Activated CD8-positive, alpha-beta memory T cell treated with anti-CD3 and anti-CD28 coated beads for 48 hours (primary cell): Measurements from ENCODE around the gene TEF.
A peak's percentile ranks its signal among the peaks of the same experiment; 100 is the strongest.

Source experiments
- DNase-seq, 3 experiments: peaks; one replicate each; pipeline ENCODE4 v3.0.0-alpha.2; 2020; ENCODE audit warnings: low read depth in 2 of 3, low spot score in 2 of 3

Gene TEF, protein sequence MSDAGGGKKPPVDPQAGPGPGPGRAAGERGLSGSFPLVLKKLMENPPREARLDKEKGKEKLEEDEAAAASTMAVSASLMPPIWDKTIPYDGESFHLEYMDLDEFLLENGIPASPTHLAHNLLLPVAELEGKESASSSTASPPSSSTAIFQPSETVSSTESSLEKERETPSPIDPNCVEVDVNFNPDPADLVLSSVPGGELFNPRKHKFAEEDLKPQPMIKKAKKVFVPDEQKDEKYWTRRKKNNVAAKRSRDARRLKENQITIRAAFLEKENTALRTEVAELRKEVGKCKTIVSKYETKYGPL

DNA sequence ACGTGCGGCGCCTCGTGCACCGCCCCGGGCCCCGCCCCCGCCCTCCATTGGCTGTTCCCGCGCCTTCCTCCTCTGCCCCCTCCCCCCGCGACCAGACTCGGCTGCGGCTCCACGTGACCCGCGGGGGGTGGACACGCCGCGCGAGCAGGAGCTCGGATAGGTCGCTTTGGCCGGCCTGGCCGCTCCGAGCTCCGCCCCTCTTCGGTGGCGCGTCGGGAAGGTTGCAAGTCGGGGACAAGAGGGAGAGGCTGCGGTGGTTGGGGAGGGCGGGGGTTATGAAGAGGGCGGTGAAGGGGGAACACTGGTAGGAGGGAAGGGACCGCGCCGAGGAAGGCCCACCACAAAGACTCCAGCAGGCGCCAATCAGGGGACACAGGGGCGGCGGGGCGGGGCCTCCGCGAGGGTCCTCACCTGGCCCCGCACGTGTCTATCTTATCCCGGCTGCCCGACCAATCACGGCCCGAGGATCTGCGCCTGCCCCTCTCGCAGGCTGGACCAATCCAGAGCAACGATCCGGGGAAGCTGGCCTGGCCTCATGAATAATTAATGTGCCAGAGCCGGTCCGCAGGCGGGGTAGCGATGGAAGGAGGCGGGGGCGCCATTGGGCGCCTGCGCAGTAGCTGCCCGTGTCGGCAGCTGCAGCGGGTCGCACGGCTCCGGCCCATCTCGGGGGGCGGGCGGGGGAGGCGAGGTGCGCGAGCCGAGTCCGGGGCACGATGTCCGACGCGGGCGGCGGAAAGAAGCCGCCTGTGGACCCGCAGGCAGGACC, at the start of gene TEF:
TSS of gene TEF (plus strand) at position 614 of the 769 bp plus-strand sequence. CDS start at position 717, 103 bp downstream.
- DNase-seq, result peak; percentile 90 to 97 (median 93)

DNA sequence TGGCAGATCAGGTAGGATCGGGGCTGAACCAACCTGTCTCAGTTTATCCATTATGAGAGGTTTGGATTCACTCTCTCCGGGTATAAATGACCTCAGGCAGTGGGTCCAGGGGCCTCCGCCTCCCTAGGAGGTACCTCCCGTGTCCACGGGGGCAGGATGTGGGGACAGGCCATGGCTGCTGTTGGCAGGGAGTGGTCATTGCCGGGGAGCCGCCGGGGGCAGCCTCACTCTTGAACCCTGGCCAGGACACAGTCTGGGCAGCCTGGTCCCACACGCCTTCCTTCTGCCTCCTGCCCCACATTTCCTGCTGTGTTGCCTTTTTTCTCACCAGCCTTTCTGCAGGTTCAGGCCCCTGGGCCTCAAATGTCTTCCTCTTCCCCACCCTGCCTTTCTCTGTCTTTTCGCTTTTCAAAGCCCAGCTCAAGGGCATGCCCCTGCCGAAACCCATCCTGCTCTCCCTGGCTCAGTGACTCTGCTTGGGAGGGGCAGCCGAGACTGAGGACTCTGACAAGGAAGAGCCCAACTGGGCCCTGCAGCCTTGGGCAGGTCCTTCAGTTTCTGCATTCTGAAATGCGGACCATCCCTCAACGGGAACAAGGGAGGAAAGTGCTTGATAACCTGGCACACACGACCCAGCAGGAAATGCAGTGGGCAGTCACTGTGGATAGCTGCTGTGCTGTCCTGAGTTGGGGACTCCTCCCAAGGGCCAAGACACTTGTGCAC, 49.4 kb upstream of the TEF start:
- DNase-seq, result no peak

DNA sequence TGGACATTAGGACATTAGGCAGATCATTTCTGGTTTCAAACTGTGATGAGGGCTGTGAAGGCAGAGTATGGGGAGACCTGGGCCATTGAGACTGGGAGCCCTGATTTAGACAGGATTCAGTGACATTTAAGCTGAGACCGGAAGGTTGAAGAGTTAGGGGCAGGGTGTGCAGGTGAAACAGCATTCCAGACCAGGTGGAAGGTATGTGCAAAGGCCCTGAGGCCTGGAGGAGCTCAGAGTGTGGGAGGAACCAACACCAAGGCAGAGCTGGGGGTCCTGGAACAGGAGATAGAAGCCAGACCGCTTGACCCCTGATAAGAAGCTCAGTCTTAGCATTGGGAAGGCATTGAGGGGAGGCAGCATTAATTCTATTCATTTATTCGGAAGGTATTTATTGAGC, 47.9 kb upstream of the TEF start:
- DNase-seq, result no peak

DNA sequence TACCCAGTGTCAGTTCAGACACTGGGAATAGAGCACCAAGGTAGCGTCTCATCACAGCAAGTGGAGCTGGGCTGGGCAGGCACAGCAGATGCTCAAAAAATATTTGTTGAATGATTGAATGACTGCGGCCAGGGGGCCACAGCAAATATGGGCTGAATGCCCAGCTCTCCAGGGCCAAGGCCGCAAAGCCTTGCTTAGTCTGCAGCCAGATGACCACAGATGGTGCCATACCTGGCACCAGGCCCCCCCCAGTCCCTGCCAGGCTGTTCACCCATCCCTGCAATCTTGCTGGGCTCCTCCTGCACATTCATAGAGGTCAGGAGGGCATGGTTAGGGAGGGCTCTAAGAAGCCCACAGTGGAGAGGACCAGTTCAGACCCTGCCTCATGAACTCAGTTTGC, 47.5 kb upstream of the TEF start:
- no peak for DNase-seq

DNA sequence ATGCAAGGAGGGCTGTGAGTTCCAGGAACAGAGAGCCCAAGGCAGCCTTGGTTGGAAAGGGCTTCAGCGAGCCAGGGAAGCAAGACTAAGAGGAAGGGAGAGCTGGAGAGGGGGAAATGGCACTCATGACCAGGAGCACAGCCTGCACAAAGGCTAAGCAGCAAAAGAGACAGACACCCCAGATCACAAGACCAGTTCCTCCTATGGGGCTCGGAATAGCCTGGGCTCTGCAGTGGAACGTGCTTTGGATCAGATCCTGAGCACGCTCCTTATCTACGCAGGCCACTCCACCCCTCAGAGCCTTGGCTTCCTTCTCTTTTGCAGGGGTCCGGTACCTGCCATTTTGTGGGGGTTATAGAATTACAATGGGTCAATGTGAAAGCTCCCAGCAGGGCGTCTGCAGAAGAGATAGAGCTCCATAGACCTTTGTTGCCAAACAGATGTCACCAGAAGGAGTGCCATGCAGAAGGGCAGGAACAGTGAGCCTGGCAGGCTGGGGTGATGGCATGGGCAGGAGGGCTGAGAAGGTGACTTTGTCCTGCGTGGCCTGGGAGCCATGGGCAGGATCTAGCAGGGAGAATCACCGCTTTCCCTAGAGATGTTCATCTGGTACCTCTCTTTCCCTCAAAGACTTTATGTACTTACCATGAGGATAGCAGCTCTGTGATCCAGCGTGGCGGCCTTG, 46.6 kb upstream of the TEF start:
- no peak for DNase-seq

DNA sequence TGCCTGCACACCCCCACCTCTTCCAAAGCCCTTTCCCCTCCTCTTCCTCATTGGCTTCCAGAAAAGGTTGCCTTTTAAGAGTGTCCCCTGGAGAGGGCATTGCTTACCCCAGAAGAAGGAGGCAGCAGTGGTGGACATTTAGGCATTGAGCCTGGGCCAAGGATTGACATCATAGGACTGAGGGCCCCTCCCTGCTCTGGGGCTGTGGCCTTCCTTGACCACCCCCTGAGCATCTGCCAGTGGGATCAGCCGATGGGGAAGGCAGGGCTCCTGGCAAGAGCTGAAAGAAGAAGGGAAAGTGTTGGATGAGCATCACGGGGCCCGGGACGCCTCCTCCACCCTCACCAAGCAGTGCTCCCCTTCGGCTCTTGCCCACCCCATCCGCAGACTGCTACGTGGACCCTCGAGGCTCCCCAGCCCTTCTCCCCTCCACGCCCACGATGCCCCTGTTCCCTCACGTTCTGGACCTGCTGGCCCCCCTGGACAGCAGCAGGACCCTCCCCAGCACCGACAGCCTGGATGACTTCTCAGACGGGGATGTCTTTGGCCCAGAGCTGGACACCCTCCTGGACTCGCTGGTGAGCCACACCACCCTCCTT, 43.0 kb upstream of the TEF start:
- no peak for DNase-seq

DNA sequence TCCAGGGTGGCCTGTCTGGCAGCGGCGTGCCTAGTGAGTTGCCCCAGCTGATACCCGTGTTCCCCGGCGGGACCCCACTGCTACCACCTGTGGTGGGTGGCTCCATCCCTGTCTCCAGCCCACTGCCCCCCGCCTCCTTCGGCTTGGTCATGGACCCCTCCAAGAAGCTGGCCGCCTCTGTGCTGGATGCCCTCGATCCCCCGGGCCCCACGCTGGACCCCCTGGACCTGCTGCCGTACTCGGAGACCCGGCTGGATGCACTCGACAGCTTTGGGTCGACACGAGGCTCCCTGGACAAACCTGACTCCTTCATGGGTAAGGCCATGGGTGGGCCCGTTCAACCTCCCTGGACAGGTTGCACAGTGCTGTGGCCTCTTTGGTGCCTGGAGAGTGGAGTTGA, 41.9 kb upstream of the TEF start:
- no peak for DNase-seq

DNA sequence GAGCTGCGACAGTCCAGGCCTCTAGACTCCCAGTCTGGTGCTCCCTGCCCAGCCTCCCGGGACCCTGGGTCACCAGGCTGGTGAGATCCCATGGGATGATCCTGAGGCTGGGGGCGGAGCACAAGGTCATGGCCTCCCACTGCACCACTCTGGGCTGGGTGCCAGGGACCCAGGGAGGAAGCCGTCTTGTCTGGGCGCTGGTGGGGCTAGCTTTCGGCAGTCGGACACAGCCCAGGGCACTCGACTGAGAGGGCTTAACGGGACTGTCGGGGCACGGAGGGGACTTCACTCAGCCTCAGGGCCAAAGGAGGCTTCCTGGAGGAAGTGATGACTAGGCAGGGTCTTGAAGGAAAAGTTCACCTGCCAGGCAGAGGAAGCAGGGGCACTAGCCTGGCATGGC, 41.4 kb upstream of the TEF start:
- DNase-seq, result no peak

DNA sequence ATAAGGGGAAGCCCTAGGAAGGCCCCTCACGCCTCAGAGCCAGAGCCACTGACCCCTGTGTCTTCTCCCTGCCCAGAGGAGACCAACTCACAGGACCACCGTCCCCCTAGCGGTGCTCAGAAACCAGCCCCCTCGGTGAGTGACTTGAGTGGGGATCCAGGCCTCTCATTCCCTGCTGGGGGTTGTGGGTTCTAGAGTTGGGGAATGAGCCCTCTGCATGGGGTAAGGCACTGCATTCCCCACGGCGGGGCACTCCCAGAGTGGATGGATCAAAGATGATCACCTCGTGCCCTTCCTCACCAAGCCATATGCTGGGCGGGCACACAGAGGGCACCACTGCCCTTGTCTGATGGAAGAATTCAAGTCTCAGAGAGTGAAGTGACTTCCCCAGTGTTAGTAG, 40.7 kb upstream of the TEF start:
- no peak for DNase-seq

DNA sequence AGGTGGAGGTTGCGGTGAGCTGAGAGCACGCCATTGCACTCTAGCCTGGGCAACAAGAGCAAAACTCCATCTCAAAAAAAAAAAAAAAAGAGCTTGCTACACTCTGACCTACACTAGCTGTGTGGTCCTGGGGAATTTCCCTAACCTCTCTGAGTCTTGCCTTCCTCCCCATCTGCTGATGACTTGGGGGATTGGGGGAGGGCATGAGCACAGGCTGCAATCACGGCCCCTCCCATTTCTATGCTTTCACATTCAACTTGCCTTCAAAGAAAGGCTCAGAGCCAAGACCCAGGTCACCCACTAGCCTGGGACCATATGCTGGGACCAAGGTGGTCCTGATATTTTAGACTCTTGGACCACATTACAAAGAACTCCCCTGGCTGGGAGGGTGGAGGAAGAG, 39.8 kb upstream of the TEF start:
- no peak for DNase-seq

DNA sequence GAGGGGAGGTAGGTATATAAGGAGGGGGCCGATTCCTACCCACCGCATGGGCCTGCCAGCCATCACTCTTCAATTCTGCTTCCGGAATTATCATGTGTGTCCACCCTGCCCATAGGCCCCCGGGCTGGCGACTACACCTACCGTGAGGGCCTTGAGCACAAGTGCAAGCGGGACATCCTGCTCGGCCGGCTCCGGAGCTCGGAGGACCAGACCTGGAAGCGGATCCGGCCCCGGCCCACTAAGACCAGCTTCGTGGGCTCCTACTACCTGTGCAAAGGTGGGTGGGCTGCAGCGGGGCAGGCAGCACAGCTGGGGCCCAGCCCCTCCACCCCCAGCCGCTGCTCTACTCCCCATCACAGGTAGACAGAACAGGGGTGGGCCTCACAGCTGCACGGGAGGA, 38.4 kb upstream of the TEF start:
- no peak for DNase-seq

DNA sequence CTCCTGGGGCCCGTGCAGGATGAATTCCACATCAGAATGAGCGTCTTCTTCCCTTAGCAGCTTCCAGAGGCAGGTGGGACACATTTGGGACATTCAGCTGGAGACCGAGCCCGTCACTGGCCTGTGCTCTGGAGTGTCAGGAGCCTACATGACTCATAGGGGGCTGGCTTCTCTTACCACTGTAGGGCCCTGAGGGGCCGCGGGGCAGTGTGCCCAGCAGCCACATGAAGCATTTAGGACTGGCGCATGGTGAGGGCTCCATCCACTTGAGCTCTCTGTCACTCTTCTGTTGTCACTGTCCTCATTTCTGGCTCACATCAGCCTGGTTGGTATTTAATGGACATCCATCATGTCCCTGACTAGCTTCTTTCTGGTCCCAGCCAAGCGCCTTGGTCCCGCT, 38.0 kb upstream of the TEF start:
- no peak for DNase-seq

DNA sequence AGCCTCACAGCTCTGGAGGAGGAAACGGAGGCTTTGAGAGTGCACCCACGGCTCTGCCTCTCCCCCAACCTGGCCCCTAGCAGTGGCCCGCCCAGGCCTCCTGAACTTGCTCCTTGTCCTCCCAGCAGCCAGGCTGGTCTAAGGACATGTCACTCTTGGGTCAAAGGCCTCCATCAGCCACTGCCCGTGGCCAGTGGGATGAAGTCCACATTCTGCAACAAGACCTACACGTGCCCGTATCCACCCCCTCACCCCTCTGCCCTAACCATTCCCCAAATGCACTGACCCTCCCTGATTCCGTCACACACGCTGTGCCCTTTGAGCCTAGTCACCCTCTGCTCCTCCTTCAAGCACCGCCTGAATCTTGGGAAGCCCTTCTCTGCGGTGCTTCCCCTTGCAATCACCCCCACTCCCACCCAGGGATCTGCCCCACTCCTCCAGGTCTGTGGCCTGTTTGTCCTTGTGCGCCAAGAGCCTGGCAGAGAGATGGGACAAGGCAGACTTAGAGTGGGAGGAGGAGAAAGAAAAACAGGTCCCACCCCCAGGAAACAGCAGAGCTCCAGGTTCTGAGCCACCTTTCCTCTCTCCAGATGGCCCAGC, 37.5 kb upstream of the TEF start:
- no peak for DNase-seq

DNA sequence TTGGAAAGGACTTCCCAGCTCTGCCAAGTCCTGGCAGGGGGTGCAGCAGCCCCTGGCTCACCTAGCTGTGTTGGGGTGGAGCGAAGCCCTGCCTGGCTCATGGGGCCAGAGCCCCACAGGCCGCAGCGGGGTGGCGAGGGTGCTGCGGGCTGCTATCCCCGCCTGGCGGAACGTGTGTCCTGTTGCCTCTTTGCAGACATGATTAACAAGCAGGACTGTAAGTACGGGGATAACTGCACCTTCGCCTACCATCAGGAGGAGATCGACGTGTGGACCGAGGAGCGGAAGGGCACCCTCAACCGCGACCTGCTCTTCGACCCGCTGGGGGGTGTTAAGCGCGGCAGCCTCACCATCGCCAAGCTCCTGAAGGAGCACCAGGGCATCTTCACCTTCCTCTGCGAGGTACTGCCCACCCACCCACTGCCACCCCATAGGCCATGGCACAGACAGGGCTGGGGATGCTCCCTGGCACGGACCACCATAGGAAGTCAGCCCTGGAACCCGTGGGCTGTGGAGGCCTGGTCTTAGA, 35.9 kb upstream of the TEF start:
- DNase-seq, result no peak

DNA sequence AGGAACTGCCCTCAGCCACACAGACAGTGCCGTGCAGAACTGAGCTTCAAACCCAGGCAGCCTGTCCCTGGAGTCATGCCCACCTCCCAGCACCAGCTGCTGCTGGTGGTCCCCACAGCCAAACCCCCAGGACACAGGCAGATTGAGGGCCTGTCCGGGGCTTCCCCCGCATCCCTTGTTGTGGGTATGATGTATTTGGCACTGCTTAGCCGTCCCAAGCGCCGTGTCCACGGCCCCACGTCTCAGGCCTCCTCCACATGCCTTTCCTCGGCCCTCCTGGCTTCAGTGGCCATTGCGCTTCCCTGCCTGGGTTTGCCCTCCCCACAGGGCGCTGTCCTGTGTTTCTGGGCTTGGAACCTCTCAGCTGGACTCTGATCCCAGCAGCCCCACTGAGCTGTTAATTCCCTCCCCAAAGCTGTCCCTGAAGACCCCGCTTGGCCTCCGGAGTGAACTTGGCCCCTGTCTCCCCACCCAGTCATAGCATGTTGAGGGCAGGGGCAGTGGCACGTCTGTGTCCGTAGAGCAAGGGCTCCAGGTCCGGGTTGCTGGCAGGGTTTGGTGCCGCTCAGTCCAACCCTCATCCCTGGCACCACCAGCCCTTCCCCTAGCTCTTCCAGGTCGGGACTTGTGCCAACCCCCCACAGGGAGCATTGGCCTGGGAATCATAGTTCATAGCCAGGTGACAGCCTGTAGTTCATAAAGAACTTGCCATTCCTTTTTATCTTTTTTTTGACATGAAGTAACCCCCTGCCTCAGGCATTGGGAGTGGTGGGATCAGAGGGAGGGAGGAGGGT, 34.5 kb upstream of the TEF start:
- no peak for DNase-seq

DNA sequence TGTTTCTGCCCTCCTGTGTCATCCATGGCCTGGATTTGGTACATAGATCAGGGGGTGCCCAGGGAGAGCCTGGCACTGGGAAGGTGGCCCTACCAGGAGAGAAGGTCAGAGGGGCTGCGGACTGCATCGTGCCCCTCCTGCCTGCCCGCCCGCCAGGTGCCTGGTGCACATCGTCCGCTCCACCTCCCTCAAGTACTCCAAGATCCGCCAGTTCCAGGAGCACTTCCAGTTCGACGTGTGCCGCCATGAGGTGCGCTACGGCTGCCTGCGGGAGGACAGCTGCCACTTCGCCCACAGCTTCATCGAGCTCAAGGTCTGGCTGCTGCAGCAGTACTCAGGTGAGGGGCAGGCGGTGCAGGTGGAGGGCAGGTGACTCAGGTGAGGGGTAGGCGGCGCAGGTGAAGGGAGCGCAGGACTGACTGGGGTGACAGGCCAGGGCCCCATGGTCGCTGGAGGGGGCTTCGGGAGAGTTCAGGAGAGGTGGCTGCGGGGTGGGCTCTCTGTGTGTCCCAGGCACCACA, 32.7 kb upstream of the TEF start:
- DNase-seq, result no peak

DNA sequence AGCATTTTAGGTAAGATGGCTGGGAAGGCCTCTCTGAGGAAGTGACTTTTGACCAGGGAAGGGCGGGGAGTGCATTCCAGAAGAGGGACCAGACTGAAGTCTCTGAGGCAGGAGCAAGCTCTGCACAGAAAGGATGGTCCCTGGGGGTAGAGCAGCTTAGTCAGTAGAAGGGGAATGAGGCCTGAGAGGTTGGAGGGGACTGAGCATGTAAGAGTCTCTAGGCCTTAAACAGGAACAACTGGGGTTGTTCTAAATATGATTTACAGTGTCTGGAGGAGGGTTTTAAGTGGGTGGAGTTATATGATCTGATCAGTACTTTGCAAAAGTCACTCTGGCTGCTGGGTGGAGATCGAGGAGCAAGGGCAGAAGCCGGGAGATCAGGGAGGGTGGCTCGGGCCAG, 31.7 kb upstream of the TEF start:
- DNase-seq, result no peak

DNA sequence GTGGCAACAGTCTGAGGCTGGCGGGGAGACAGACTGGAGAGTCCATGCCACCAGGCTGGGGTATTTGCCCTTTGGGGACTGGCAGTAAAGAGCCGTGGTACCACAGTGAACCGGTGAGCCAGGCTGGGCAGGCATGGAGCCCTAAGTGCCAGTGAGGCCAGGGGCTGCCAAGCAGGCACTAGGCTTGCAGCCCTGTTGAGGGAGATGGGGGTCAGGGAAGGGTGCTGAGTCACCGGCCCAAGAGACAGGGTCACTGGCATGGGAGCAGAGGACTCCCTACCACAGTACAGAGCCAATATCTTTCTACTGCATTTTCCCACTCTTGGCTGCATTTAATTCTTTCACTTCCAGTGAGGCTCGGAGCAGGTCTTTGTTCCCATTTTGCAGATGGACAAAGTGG, 30.7 kb upstream of the TEF start:
- DNase-seq, result no peak

DNA sequence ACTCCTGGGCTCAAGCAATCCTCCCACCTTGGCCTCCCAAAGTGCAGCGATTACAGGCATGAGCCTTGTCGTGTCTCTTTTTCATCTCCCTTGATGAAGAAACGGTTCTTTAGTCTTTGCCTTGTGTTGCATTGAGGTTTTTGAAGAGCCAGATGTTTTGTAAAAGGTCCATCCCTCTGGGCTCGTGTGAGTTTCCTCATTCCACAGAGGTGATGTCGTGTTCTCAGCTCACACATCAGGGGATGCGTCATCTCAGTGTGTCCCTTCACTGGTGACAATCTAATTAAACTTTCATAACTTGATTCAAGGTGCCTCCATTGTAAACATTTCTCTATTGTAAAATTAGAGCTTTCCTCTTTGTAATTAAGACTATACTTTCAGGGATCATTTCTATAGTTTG, 29.7 kb upstream of the TEF start:
- no peak for DNase-seq
